OCI-LY1 (cell line): ENCODE data around the gene N4BP2L1.

Experiments
- H2AFZ ChIP-seq: fragments of 200-600 bp; sonication (generic), shearing (Covaris generic); 2 replicates; pipeline ENCODE4 v1.6.0; 2014; ENCODE audit warnings: antibody characterized with exemption, mild to moderate bottlenecking, low read length
- H3F3A ChIP-seq: fragments of 200-600 bp; sonication (generic), shearing (Covaris generic); 2 replicates; pipeline ENCODE4 v1.6.0; 2014; ENCODE audit warnings: mild to moderate bottlenecking, antibody characterized with exemption, low read length, moderate library complexity; ENCODE audit not compliant: insufficient read depth
- H3K27ac ChIP-seq: fragments of 200-600 bp; sonication (generic); 2 replicates; pipeline ENCODE4 v1.5.1; 2014; ENCODE audit warnings: low read length, mixed run types, mild to moderate bottlenecking, low read depth; ENCODE audit not compliant: poor library complexity, severe bottlenecking
- H3K27me3 ChIP-seq: fragments of 200-600 bp; sonication (generic); 2 replicates; pipeline ENCODE4 v1.6.0; 2014; ENCODE audit warnings: antibody characterized with exemption, mild to moderate bottlenecking, low read length, moderate library complexity; ENCODE audit not compliant: insufficient read depth
- H3K36me3 ChIP-seq: fragments of 200-600 bp; sonication (generic); 2 replicates; pipeline ENCODE4 v1.6.1; 2014; ENCODE audit warnings: mild to moderate bottlenecking, antibody characterized with exemption, low read length, moderate library complexity, mixed read lengths; ENCODE audit not compliant: insufficient read depth
- H3K4me1 ChIP-seq: fragments of 200-600 bp; sonication (generic); 2 replicates; pipeline ENCODE4 v1.5.1; 2014; ENCODE audit warnings: mild to moderate bottlenecking, low read length, moderate library complexity; ENCODE audit not compliant: insufficient read depth, severe bottlenecking
- H3K4me2 ChIP-seq: fragments of 200-600 bp; sonication (generic), shearing (Covaris generic); 2 replicates; pipeline ENCODE4 v1.6.1; 2014; ENCODE audit warnings: low read length
- H3K4me3 ChIP-seq: fragments of 200-600 bp; sonication (generic); 2 replicates; pipeline ENCODE4 v1.5.1; 2014; ENCODE audit warnings: low read length, low read depth, mild to moderate bottlenecking, mixed read lengths; ENCODE audit not compliant: poor library complexity, severe bottlenecking
- H3K79me2 ChIP-seq: fragments of 200-600 bp; shearing (Covaris generic); 2 replicates; pipeline ENCODE4 v1.6.1; 2016; ENCODE audit warnings: mixed run types, low read length, mixed read lengths; ENCODE audit not compliant: insufficient read depth
- H3K9ac ChIP-seq: fragments of 200-600 bp; sonication (generic), shearing (Covaris generic); 2 replicates; pipeline ENCODE4 v1.6.1; 2014; ENCODE audit warnings: mild to moderate bottlenecking, low read length, mixed read lengths
- H3K9me2 ChIP-seq: fragments of 200-600 bp; sonication (generic), shearing (Covaris generic); 2 replicates; pipeline ENCODE4 v1.6.1; 2014; ENCODE audit warnings: low read depth, mild to moderate bottlenecking, low read length, mixed read lengths
- H3K9me3 ChIP-seq: fragments of 200-600 bp; shearing (Covaris generic); 2 replicates; pipeline ENCODE4 v1.6.1; 2014; ENCODE audit warnings: low read length, mixed read lengths
- H4K20me1 ChIP-seq: fragments of 200-600 bp; sonication (generic), shearing (Covaris generic); 2 replicates; pipeline ENCODE4 v1.6.0; 2016; ENCODE audit warnings: mild to moderate bottlenecking, low read length; ENCODE audit not compliant: insufficient read depth
- EZH2 ChIP-seq: fragments of 200-600 bp; sonication (generic), shearing (Covaris generic); IDR thresholded peaks from 2 replicates; pipeline ENCODE4 v1.8.0; 2017; ENCODE audit warnings: borderline replicate concordance, mixed run types, mild to moderate bottlenecking, antibody characterized with exemption, low read length, moderate library complexity, mixed read lengths
- TF ChIP-seq, protein P1 (sequence below): fragments of 200-600 bp; sonication (generic), shearing (Covaris generic); IDR thresholded peaks from 2 replicates; pipeline ENCODE4 v1.5.1; 2017; ENCODE audit warnings: mild to moderate bottlenecking, antibody characterized with exemption, low read length, moderate library complexity, mixed read lengths

N4BP2L1 gene

DNA sequence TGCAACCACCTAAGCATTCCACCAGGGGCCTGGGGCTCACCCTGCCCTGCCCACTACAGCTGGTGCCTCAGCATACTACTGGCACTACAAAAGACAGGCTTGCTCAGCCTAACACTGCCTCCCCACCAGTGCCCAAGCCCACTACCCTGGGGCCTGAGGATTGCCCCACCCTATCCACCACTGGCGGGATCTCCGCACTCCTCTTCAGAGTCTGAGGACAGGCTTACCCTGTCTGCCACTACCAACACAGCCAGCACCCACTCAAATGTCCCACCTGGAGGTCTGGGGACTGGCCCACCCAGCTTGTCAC, 27.6 kb upstream of the N4BP2L1 start:
- no peak overlapping the region for H2AFZ ChIP-seq
- no peak overlapping the region for H3K4me2 ChIP-seq
- no peak overlapping the region for H3K9ac ChIP-seq
- no peaks in the 10 kb centered on the region for H4K20me1 ChIP-seq
- H3K9me2 ChIP-seq: no peaks in the 10 kb centered on the region
- no peak overlapping the region for H3K4me3 ChIP-seq
- H3K79me2 ChIP-seq: no peaks in the 10 kb centered on the region
- H3F3A ChIP-seq: no peaks in the 10 kb centered on the region
- no peak overlapping the region for H3K27ac ChIP-seq
- TF ChIP-seq EZH2: no peak
- TF ChIP-seq, protein P1, sequence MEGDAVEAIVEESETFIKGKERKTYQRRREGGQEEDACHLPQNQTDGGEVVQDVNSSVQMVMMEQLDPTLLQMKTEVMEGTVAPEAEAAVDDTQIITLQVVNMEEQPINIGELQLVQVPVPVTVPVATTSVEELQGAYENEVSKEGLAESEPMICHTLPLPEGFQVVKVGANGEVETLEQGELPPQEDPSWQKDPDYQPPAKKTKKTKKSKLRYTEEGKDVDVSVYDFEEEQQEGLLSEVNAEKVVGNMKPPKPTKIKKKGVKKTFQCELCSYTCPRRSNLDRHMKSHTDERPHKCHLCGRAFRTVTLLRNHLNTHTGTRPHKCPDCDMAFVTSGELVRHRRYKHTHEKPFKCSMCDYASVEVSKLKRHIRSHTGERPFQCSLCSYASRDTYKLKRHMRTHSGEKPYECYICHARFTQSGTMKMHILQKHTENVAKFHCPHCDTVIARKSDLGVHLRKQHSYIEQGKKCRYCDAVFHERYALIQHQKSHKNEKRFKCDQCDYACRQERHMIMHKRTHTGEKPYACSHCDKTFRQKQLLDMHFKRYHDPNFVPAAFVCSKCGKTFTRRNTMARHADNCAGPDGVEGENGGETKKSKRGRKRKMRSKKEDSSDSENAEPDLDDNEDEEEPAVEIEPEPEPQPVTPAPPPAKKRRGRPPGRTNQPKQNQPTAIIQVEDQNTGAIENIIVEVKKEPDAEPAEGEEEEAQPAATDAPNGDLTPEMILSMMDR: no peak
- no peaks in the 10 kb centered on the region for H3K4me1 ChIP-seq
- H3K36me3 ChIP-seq: no peaks in the 10 kb centered on the region
- H3K27me3 ChIP-seq: no peaks in the 10 kb centered on the region
- peaks cover 2% of the 10 kb centered on the region; the same call in 1 of the 2 replicates for H3K9me3 ChIP-seq

GRCh38 chr13:32454886-32455593, 27.1 kb upstream of the N4BP2L1 start:
- Histone ChIP-seq H3K27me3 (no peaks in the 10 kb centered on the region), H3K9me2 (no peaks in the 10 kb centered on the region), H3K4me2 (no peak overlapping the region), H3K79me2 (no peaks in the 10 kb centered on the region), H3K9me3 (peaks cover 2% of the 10 kb centered on the region; the same call in 1 of the 2 replicates), H2AFZ (no peak overlapping the region), H4K20me1 (no peaks in the 10 kb centered on the region), H3K9ac (no peak overlapping the region), H3K4me3 (no peak overlapping the region), H3F3A (no peaks in the 10 kb centered on the region), H3K36me3 (no peaks in the 10 kb centered on the region), H3K4me1 (no peaks in the 10 kb centered on the region), H3K27ac (no peak overlapping the region)
- TF ChIP-seq, protein P1: no peak
- no peak for TF ChIP-seq EZH2

DNA sequence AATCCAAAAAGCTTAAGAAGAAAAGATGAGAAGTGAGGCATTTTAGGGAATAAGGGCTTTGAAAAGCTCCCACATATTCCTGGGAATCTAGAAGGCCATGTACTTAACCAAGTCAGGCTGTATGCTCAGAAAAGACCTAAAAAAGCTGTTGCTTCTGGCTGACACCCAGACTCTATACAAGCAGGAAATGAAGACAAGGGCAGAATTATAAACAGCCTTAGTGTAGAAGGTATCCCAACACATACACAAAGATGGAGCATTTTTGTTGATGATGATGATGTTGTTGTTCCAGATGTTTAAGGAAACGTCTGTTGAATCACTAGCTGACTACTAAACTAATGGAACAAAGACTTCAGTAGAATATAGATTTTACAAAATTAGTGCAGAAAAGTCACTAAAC, 26.1 kb upstream of the N4BP2L1 start:
- Histone ChIP-seq H3K4me2 (no peak overlapping the region), H3K36me3 (no peaks in the 10 kb centered on the region), H3K27me3 (no peaks in the 10 kb centered on the region), H3K27ac (no peak overlapping the region), H2AFZ (no peak overlapping the region), H3K4me3 (no peak overlapping the region), H3F3A (no peaks in the 10 kb centered on the region), H3K4me1 (no peaks in the 10 kb centered on the region), H3K79me2 (no peaks in the 10 kb centered on the region), H3K9ac (no peak overlapping the region), H3K9me2 (no peaks in the 10 kb centered on the region), H4K20me1 (no peaks in the 10 kb centered on the region), H3K9me3 (peaks cover 2% of the 10 kb centered on the region; the same call in 1 of the 2 replicates)
- TF ChIP-seq, protein P1: no peak
- TF ChIP-seq EZH2: no peak
